Thyroid gland (tissue), 4 donors: ENCODE results near the gene ZNF420.

ENCODE experiments used
- CTCF ChIP-seq, 6 experiments: fragments of 200-600 bp in 3 of 6; fragments of 450-650 bp in 3 of 6; sonication (generic) in 3 of 6; IDR thresholded peaks; one replicate each; pipeline ENCODE4 v1.5.1; 2016 to 2019; ENCODE audit warnings: antibody characterized with exemption in 6 of 6, mild to moderate bottlenecking in 2 of 6, inconsistent platforms in 1 of 6, moderate library complexity in 1 of 6
- POLR2A ChIP-seq, 2 donors: fragments of 450-650 bp; IDR thresholded peaks; one replicate each; pipeline ENCODE4 v1.6.1; 2017; ENCODE audit warnings: antibody characterized with exemption in 2 of 2, mild to moderate bottlenecking in 2 of 2, moderate library complexity in 1 of 2

GRCh38 chr19:37087110-37087509, 8.9 kb downstream of the ZNF420 start:
- TF ChIP-seq CTCF (IDR thresholded peaks at IDR 0.05): no peak
- no peak for TF ChIP-seq POLR2A (IDR thresholded peaks at IDR 0.05)
